ENCODE measurements around the gene NPAS3.

DNA sequence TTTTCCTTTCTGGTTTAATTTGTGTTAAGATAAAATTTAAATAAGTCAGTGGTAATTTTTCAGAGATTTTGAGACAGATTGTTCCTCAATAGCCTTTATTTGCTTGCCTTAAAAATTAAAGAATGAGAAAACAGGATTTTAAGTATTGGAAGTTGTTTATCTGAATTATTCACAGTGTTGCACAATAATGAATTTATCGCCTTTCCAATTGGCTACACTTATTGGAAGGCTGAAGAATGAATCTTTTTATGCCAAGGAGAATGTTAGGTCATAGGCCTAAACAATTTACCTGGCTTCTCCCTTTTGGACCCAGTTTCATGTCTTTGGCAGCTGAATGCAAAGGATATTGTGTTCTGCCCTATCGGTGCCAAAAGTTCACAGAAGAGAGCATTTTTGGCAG, 250.2 kb downstream of the NPAS3 start:
- TF ChIP-seq, protein P1, sequence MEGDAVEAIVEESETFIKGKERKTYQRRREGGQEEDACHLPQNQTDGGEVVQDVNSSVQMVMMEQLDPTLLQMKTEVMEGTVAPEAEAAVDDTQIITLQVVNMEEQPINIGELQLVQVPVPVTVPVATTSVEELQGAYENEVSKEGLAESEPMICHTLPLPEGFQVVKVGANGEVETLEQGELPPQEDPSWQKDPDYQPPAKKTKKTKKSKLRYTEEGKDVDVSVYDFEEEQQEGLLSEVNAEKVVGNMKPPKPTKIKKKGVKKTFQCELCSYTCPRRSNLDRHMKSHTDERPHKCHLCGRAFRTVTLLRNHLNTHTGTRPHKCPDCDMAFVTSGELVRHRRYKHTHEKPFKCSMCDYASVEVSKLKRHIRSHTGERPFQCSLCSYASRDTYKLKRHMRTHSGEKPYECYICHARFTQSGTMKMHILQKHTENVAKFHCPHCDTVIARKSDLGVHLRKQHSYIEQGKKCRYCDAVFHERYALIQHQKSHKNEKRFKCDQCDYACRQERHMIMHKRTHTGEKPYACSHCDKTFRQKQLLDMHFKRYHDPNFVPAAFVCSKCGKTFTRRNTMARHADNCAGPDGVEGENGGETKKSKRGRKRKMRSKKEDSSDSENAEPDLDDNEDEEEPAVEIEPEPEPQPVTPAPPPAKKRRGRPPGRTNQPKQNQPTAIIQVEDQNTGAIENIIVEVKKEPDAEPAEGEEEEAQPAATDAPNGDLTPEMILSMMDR (IDR thresholded peaks at IDR 0.05): no peak
- no peak for TF ChIP-seq EZH2phosphoT487 (IDR thresholded peaks at IDR 0.05)
- TF ChIP-seq EZH2 (IDR thresholded peaks at IDR 0.05): no peak
